HEK293 (cell line): ENCODE results near the gene ZNF408.

Experiments used
- CTCF ChIA-PET: fragments of 350-600 bp; formaldehyde crosslinking; extraction: SDS; loops from one replicate; lab custom pipeline; 2021; ENCODE audit warnings: antibody characterized with exemption; lab: Yijun Ruan, JAX
- POLR2A ChIA-PET: fragments of 300-600 bp; formaldehyde crosslinking; extraction: SDS; loops from one replicate; lab custom pipeline; 2020; ENCODE audit warnings: antibody characterized with exemption, inconsistent platforms; lab: Yijun Ruan, JAX
- H3K27ac ChIP-seq: fragments of 200-500 bp; sonication (Bioruptor generic); 2 replicates; pipeline ENCODE4 v1.5.1; 2014; ENCODE audit warnings: low read depth, low read length, control low read depth, inconsistent platforms; ENCODE audit errors: extremely low read depth
- H3K36me3 ChIP-seq, 2 experiments: fragments of 200-500 bp in 1 of 2; sonication (Bioruptor generic) in 1 of 2; 1 replicate in 1 of 2; 2 replicates in 1 of 2; pipeline ENCODE4 v1.5.1; 2014 to 2017; ENCODE audit warnings: inconsistent platforms in 2 of 2, low read length in 2 of 2; ENCODE audit not compliant: control insufficient read depth in 2 of 2, insufficient read depth in 1 of 2
- H3K4me1 ChIP-seq: fragments of 200-500 bp; sonication (Bioruptor generic); 2 replicates; pipeline ENCODE4 v1.5.1; 2014; ENCODE audit warnings: mild to moderate bottlenecking, low read length, inconsistent platforms; ENCODE audit not compliant: control insufficient read depth, insufficient read depth
- H3K4me3 ChIP-seq: 2 replicates; pipeline ENCODE4 v1.5.1; 2011; ENCODE audit warnings: low read depth, mild to moderate bottlenecking, control low read depth, low read length, moderate library complexity
- H3K9me3 ChIP-seq: fragments of 200-500 bp; sonication (Bioruptor generic); 2 replicates; pipeline ENCODE4 v1.5.1; 2014; ENCODE audit warnings: low read depth, low read length, inconsistent platforms; ENCODE audit not compliant: control insufficient read depth, insufficient read depth
- GLIS1 ChIP-seq: fragments of 450-650 bp; formaldehyde crosslinking; IDR thresholded peaks from 2 replicates; pipeline ENCODE4 v1.5.1; 2016; ENCODE audit warnings: missing biosample characterization, missing genetic modification characterization
- HIC1 ChIP-seq: fragments of 450-650 bp; formaldehyde crosslinking; IDR thresholded peaks from 2 replicates; pipeline ENCODE4 v1.5.1; 2016; ENCODE audit warnings: missing biosample characterization, missing genetic modification characterization
- HOXA7 ChIP-seq: sonication (generic); formaldehyde crosslinking; IDR thresholded peaks from 2 replicates; pipeline ENCODE4 v1.8.1; 2022; ENCODE audit warnings: missing genetic modification reagents, borderline replicate concordance
- RBAK ChIP-seq: fragments of 450-650 bp; formaldehyde crosslinking; IDR thresholded peaks from 2 replicates; pipeline ENCODE4 v1.5.1; 2016; ENCODE audit warnings: missing biosample characterization, missing genetic modification characterization
- ZBTB1 ChIP-seq: fragments of 450-650 bp; formaldehyde crosslinking; IDR thresholded peaks from 2 replicates; pipeline ENCODE4 v1.5.1; 2016; ENCODE audit warnings: missing biosample characterization, missing genetic modification characterization
- ZBTB17 ChIP-seq: fragments of 450-650 bp; formaldehyde crosslinking; IDR thresholded peaks from 2 replicates; pipeline ENCODE4 v1.5.1; 2016; ENCODE audit warnings: missing biosample characterization, missing genetic modification characterization
- ZBTB8A ChIP-seq: fragments of 450-650 bp; formaldehyde crosslinking; IDR thresholded peaks from 2 replicates; pipeline ENCODE4 v1.5.1; 2016; ENCODE audit warnings: missing biosample characterization, missing genetic modification characterization
- ZFP37 ChIP-seq: fragments of 450-650 bp; formaldehyde crosslinking; IDR thresholded peaks from 2 replicates; pipeline ENCODE4 v1.5.1; 2016; ENCODE audit warnings: missing biosample characterization, missing genetic modification characterization
- ZFP69B ChIP-seq: fragments of 450-650 bp; formaldehyde crosslinking; IDR thresholded peaks from 2 replicates; pipeline ENCODE4 v1.5.1; 2016; ENCODE audit warnings: missing biosample characterization, missing genetic modification characterization
- ZNF133 ChIP-seq: fragments of 450-650 bp; formaldehyde crosslinking; IDR thresholded peaks from 2 replicates; pipeline ENCODE4 v1.5.1; 2016; ENCODE audit warnings: missing biosample characterization, missing genetic modification characterization
- ZNF155 ChIP-seq: fragments of 450-650 bp; formaldehyde crosslinking; IDR thresholded peaks from 2 replicates; pipeline ENCODE4 v1.5.1; 2016; ENCODE audit warnings: missing biosample characterization, missing genetic modification characterization
- ZNF2 ChIP-seq: fragments of 450-650 bp; formaldehyde crosslinking; IDR thresholded peaks from 2 replicates; pipeline ENCODE4 v1.5.1; 2016; ENCODE audit warnings: missing biosample characterization, missing genetic modification characterization
- ZNF24 ChIP-seq: fragments of 450-650 bp; formaldehyde crosslinking; IDR thresholded peaks from 2 replicates; pipeline ENCODE4 v1.5.1; 2016; ENCODE audit warnings: missing biosample characterization, missing genetic modification characterization
- ZNF248 ChIP-seq: fragments of 450-650 bp; formaldehyde crosslinking; IDR thresholded peaks from 2 replicates; pipeline ENCODE4 v1.5.1; 2017; ENCODE audit warnings: missing biosample characterization, missing genetic modification characterization
- ZNF341 ChIP-seq: fragments of 450-650 bp; formaldehyde crosslinking; IDR thresholded peaks from 2 replicates; pipeline ENCODE4; 2016; ENCODE audit warnings: low read depth, missing biosample characterization, missing genetic modification characterization
- ZNF394 ChIP-seq: fragments of 450-650 bp; formaldehyde crosslinking; IDR thresholded peaks from 2 replicates; pipeline ENCODE4 v1.5.1; 2016; ENCODE audit warnings: missing biosample characterization, missing genetic modification characterization, mild to moderate bottlenecking, moderate library complexity, borderline replicate concordance
- ZNF416 ChIP-seq: fragments of 450-650 bp; formaldehyde crosslinking; IDR thresholded peaks from 2 replicates; pipeline ENCODE4 v1.5.1; 2016; ENCODE audit warnings: missing biosample characterization, missing genetic modification characterization
- ZNF488 ChIP-seq: fragments of 450-650 bp; formaldehyde crosslinking; IDR thresholded peaks from 2 replicates; pipeline ENCODE4 v1.5.1; 2016; ENCODE audit warnings: missing biosample characterization, missing genetic modification characterization
- ZNF518A ChIP-seq: fragments of 450-650 bp; formaldehyde crosslinking; conservative IDR thresholded peaks from 2 replicates; pipeline ENCODE4 v1.5.1; 2016; ENCODE audit warnings: low read depth, missing biosample characterization, missing genetic modification characterization
- ZNF596 ChIP-seq: fragments of 450-650 bp; IDR thresholded peaks from 2 replicates; pipeline ENCODE4 v1.5.0; 2018; ENCODE audit warnings: missing biosample characterization, mild to moderate bottlenecking, missing genetic modification characterization, moderate library complexity
- ZNF600 ChIP-seq: fragments of 450-650 bp; formaldehyde crosslinking; IDR thresholded peaks from 2 replicates; pipeline ENCODE4 v1.5.1; 2016; ENCODE audit warnings: missing biosample characterization, missing genetic modification characterization
- ZNF776 ChIP-seq: fragments of 450-650 bp; formaldehyde crosslinking; IDR thresholded peaks from 2 replicates; pipeline ENCODE4 v1.5.0; 2017; ENCODE audit warnings: missing biosample characterization, missing genetic modification characterization, borderline replicate concordance
- ZNF791 ChIP-seq: fragments of 450-650 bp; formaldehyde crosslinking; IDR thresholded peaks from 2 replicates; pipeline ENCODE4 v1.5.1; 2016; ENCODE audit warnings: missing biosample characterization, missing genetic modification characterization
- TF ChIP-seq, protein P1 (sequence below): fragments of 450-650 bp; formaldehyde crosslinking; IDR thresholded peaks from 2 replicates; pipeline ENCODE4 v1.5.1; 2017; ENCODE audit warnings: missing biosample characterization, mild to moderate bottlenecking, missing genetic modification characterization, moderate library complexity

ZNF408 gene

DNA sequence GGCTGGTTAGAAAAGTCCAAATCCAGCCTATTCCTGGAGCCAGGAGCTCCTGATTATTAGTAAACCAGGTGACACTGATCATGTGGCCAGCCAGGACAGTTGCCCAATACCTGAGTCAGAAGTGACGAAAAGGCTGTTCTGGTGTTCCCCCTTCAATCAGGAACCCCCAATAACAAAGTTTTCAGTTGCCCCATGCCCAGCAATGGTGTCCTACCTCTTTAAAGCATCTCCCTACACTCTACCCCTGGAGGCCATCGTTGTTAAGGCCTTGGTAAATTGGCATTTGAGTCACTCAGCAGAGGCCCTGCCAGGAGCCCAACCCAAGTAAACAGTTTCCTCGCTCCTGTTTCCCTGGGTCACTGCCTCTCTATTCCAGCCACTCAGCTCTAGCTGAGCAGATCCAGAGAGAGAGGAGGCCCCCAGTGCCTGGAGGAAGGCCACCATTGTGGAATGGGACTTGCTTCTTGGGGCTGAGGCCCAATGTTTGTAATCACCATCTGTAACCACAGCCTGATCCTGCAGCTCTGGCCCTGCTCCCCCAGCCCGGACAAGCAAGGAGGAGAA, 25.5 kb upstream of the ZNF408 start:
- H3K4me1 ChIP-seq = no peaks in the 10 kb centered on the region
- POLR2A ChIA-PET = interaction anchor here (1.2 kb wide), 1 partner anchor 25 kb away, joined by 4 read pairs; the partner anchor contains the start of genes ARHGAP1 and ZNF408
- H3K4me3 ChIP-seq = no peak overlapping the region
- CTCF ChIA-PET = interaction anchor here (1.4 kb wide), 1 partner anchor 9 kb away, joined by 3 read pairs; no protein-coding TSS in a partner anchor
- peaks cover 0 to 68% of the 10 kb centered on the region in 2 experiments; a peak in 1 of 3 replicates for H3K36me3 ChIP-seq
- no peaks in the 10 kb centered on the region for H3K9me3 ChIP-seq
- TF ChIP-seq ZNF791 (tag by site-specific recombination) (no peak), ZNF341 (0 out of 2 replicates have a peak, but pooled peaks have one; percentile 26), ZNF518A (no peak), ZNF2 (tag by site-specific recombination) (no peak), ZFP37 (tag by site-specific recombination) (no peak), ZNF416 (tag by site-specific recombination) (no peak), GLIS1 (no peak), HOXA7 (CRISPR knock-in tag) (no peak), ZNF776 (tag by site-specific recombination) (no peak), HIC1 (tag by site-specific recombination) (no peak), ZBTB8A (tag by site-specific recombination) (no peak), ZNF600 (tag by site-specific recombination) (no peak), ZNF133 (tag by site-specific recombination) (no peak), ZNF155 (no peak), ZBTB17 (tag by site-specific recombination) (peak; percentile 37; the same call in 1 of the 2 replicates), ZNF248 (tag by site-specific recombination) (no peak), ZBTB1 (no peak), ZNF488 (tag by site-specific recombination) (no peak), ZNF596 (tag by site-specific recombination) (no peak), ZFP69B (no peak), ZNF24 (tag by site-specific recombination) (no peak), ZNF394 (tag by site-specific recombination) (no peak), RBAK (tag by site-specific recombination) (no peak)
- TF ChIP-seq, protein P1, sequence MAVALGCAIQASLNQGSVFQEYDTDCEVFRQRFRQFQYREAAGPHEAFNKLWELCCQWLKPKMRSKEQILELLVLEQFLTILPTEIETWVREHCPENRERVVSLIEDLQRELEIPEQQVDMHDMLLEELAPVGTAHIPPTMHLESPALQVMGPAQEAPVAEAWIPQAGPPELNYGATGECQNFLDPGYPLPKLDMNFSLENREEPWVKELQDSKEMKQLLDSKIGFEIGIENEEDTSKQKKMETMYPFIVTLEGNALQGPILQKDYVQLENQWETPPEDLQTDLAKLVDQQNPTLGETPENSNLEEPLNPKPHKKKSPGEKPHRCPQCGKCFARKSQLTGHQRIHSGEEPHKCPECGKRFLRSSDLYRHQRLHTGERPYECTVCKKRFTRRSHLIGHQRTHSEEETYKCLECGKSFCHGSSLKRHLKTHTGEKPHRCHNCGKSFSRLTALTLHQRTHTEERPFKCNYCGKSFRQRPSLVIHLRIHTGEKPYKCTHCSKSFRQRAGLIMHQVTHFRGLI (tag by site-specific recombination) = peak; percentile 72; the same call in 1 of the 2 replicates
- TF ChIP-seq, all 188 proteins: peak for 3
- H3K27ac ChIP-seq = 0 out of 2 replicates have a peak overlapping the region, but pooled peaks have one; percentile 2
